Activated CD4-positive, alpha-beta memory T cell treated with anti-CD3 and anti-CD28 coated beads, Interleukin-2, amount 10 ng/mL, durations not matched to agents 7 days and 5 days (primary cell): ENCODE results near the gene MCF2L. TPM values are rescaled to one million over a fixed set of nuclear protein-coding genes. Genes with fewer than 3 reads are reported as not detected.

Source experiments
- CTCF ChIA-PET: fragments of 350-600 bp; sonication (Branson Sonifier 250); formaldehyde crosslinking; loops from one replicate; lab custom pipeline; 2021; ENCODE audit warnings: antibody characterized with exemption, inconsistent platforms; lab: Charles Lee
- POLR2A ChIA-PET: fragments of 350-600 bp; sonication (Branson Sonifier 250); formaldehyde crosslinking; loops from one replicate; lab custom pipeline; 2021; ENCODE audit warnings: antibody characterized with exemption; lab: Charles Lee
- DNase-seq: peaks from one replicate; pipeline ENCODE4 v3.0.0-alpha.2; 2020
- H3K27ac Mint-ChIP-seq: one replicate; pipeline ENCODE4 v1.8.0; 2021; ENCODE audit warnings: mild to moderate bottlenecking, mixed read lengths
- H3K27me3 Mint-ChIP-seq: one replicate; pipeline ENCODE4 v1.8.0; 2021; ENCODE audit warnings: mixed read lengths
- H3K36me3 Mint-ChIP-seq: one replicate; pipeline ENCODE4 v1.8.0; 2021; ENCODE audit warnings: low read depth, mixed read lengths
- H3K4me1 Mint-ChIP-seq: one replicate; pipeline ENCODE4 v1.8.0; 2021; ENCODE audit warnings: mixed read lengths
- H3K4me3 Mint-ChIP-seq: one replicate; pipeline ENCODE4 v1.8.0; 2021; ENCODE audit warnings: mild to moderate bottlenecking, mixed read lengths
- H3K9me3 Mint-ChIP-seq: one replicate; pipeline ENCODE4 v1.8.0; 2021; ENCODE audit warnings: mixed read lengths
- total RNA-seq, 2 experiments: library from RNA; stranded (reverse); gene quantifications; one replicate each; pipeline ENCODE4 v1.2.3, GENCODE V29; 2021

Gene MCF2L
- total RNA-seq, 2 experiments from 2014 or later = 0.33 to 0.86 TPM

- Mint-ChIP-seq H3K27me3 (no peaks in the 10 kb centered on the region), H3K4me3 (no peak overlapping the region), H3K27ac (no peak overlapping the region), H3K36me3 (no peaks in the 10 kb centered on the region), H3K4me1 (no peaks in the 10 kb centered on the region), H3K9me3 (no peaks in the 10 kb centered on the region)
- no peak for DNase-seq
- ChIA-PET POLR2A (no interaction called here), CTCF (no interaction called here)
Observed at GRCh38 chr13:112983042-112983305, 14.0 kb downstream of the MCF2L start.

GRCh38 chr13:112983428-112984196 lies 14.6 kb downstream of the MCF2L start:
- ChIA-PET CTCF (no interaction called here), POLR2A (no interaction called here)
- Mint-ChIP-seq H3K36me3 (no peaks in the 10 kb centered on the region), H3K4me1 (no peaks in the 10 kb centered on the region), H3K9me3 (no peaks in the 10 kb centered on the region), H3K27me3 (no peaks in the 10 kb centered on the region), H3K4me3 (no peak overlapping the region), H3K27ac (no peak overlapping the region)
- DNase-seq = no peak

- POLR2A ChIA-PET = no interaction called here
Observed at GRCh38 chr13:112984501-112984900, 15.5 kb downstream of the MCF2L start.

GRCh38 chr13:112984954-112985802 lies 16.2 kb downstream of the MCF2L start:
- Mint-ChIP-seq H3K36me3 (no peaks in the 10 kb centered on the region), H3K4me1 (no peaks in the 10 kb centered on the region), H3K27me3 (no peaks in the 10 kb centered on the region), H3K27ac (no peak overlapping the region), H3K4me3 (no peak overlapping the region), H3K9me3 (no peaks in the 10 kb centered on the region)
- ChIA-PET CTCF (no interaction called here), POLR2A (no interaction called here)
- DNase-seq = no peak

More at GRCh38 chr13:112984501-112984900, 15.5 kb downstream of the MCF2L start:
- Mint-ChIP-seq H3K27ac (no peak overlapping the region), H3K9me3 (no peaks in the 10 kb centered on the region), H3K27me3 (no peaks in the 10 kb centered on the region), H3K4me3 (no peak overlapping the region), H3K36me3 (no peaks in the 10 kb centered on the region), H3K4me1 (no peaks in the 10 kb centered on the region)
- no peak for DNase-seq
- CTCF ChIA-PET = no interaction called here

GRCh38 chr13:112985803-112986408 lies 16.9 kb downstream of the MCF2L start:
- Mint-ChIP-seq H3K36me3 (no peaks in the 10 kb centered on the region), H3K9me3 (no peaks in the 10 kb centered on the region), H3K4me3 (no peak overlapping the region), H3K4me1 (no peaks in the 10 kb centered on the region), H3K27me3 (no peaks in the 10 kb centered on the region), H3K27ac (no peak overlapping the region)
- ChIA-PET CTCF (no interaction called here), POLR2A (no interaction called here)
- no peak for DNase-seq

GRCh38 chr13:112986470-112986869 lies 17.5 kb downstream of the MCF2L start:
- Mint-ChIP-seq H3K27me3 (no peaks in the 10 kb centered on the region), H3K27ac (no peak overlapping the region), H3K4me3 (no peak overlapping the region), H3K36me3 (no peaks in the 10 kb centered on the region), H3K4me1 (no peaks in the 10 kb centered on the region), H3K9me3 (no peaks in the 10 kb centered on the region)
- no peak for DNase-seq
- POLR2A ChIA-PET = no interaction called here
- CTCF ChIA-PET = no interaction called here

- no peaks in the 10 kb centered on the region for H3K36me3 Mint-ChIP-seq
- POLR2A ChIA-PET = no interaction called here
- H3K9me3 Mint-ChIP-seq = no peaks in the 10 kb centered on the region
- no peak for DNase-seq
- H3K27me3 Mint-ChIP-seq = no peaks in the 10 kb centered on the region
- no peak overlapping the region for H3K27ac Mint-ChIP-seq
- CTCF ChIA-PET = no interaction called here
- no peaks in the 10 kb centered on the region for H3K4me1 Mint-ChIP-seq
- H3K4me3 Mint-ChIP-seq = no peak overlapping the region
Observed at GRCh38 chr13:112986946-112987681, 18.1 kb downstream of the MCF2L start.

- no peak overlapping the region for H3K4me3 Mint-ChIP-seq
- no peaks in the 10 kb centered on the region for H3K4me1 Mint-ChIP-seq
- DNase-seq = no peak
Observed at GRCh38 chr13:112987682-112988024, 18.6 kb downstream of the MCF2L start.

GRCh38 chr13:112990783-112991182 lies 21.8 kb downstream of the MCF2L start:
- Mint-ChIP-seq H3K4me3 (no peak overlapping the region), H3K9me3 (no peaks in the 10 kb centered on the region), H3K27me3 (no peaks in the 10 kb centered on the region), H3K36me3 (no peaks in the 10 kb centered on the region), H3K27ac (no peak overlapping the region), H3K4me1 (no peaks in the 10 kb centered on the region)
- CTCF ChIA-PET = no interaction called here
- no peak for DNase-seq
- POLR2A ChIA-PET = no interaction called here

More at GRCh38 chr13:112987682-112988024, 18.6 kb downstream of the MCF2L start:
- ChIA-PET CTCF (no interaction called here), POLR2A (no interaction called here)
- Mint-ChIP-seq H3K27ac (no peak overlapping the region), H3K36me3 (no peaks in the 10 kb centered on the region), H3K9me3 (no peaks in the 10 kb centered on the region), H3K27me3 (no peaks in the 10 kb centered on the region)

- no peak overlapping the region for H3K4me3 Mint-ChIP-seq
Observed at GRCh38 chr13:112991609-112992008, 22.6 kb downstream of the MCF2L start.

GRCh38 chr13:112992931-112993680 lies 24.1 kb downstream of the MCF2L start:
- CTCF ChIA-PET = no interaction called here
- Mint-ChIP-seq H3K4me3 (no peak overlapping the region), H3K36me3 (no peaks in the 10 kb centered on the region), H3K4me1 (no peaks in the 10 kb centered on the region), H3K9me3 (no peaks in the 10 kb centered on the region), H3K27ac (no peak overlapping the region), H3K27me3 (no peaks in the 10 kb centered on the region)
- no peak for DNase-seq
- POLR2A ChIA-PET = no interaction called here

More at GRCh38 chr13:112991609-112992008, 22.6 kb downstream of the MCF2L start:
- no peak for DNase-seq
- H3K4me1 Mint-ChIP-seq = no peaks in the 10 kb centered on the region
- POLR2A ChIA-PET = no interaction called here
- H3K9me3 Mint-ChIP-seq = no peaks in the 10 kb centered on the region
- no peaks in the 10 kb centered on the region for H3K36me3 Mint-ChIP-seq
- CTCF ChIA-PET = no interaction called here
- no peak overlapping the region for H3K27ac Mint-ChIP-seq
- H3K27me3 Mint-ChIP-seq = no peaks in the 10 kb centered on the region

GRCh38 chr13:112994084-112994780 lies 25.2 kb downstream of the MCF2L start:
- no peak overlapping the region for H3K4me3 Mint-ChIP-seq
- ChIA-PET POLR2A (no interaction called here), CTCF (no interaction called here)
- H3K27ac Mint-ChIP-seq = no peak overlapping the region
- H3K4me1 Mint-ChIP-seq = no peaks in the 10 kb centered on the region
- H3K36me3 Mint-ChIP-seq = no peaks in the 10 kb centered on the region
- no peaks in the 10 kb centered on the region for H3K27me3 Mint-ChIP-seq
- no peak for DNase-seq
- no peaks in the 10 kb centered on the region for H3K9me3 Mint-ChIP-seq
